GM20431 (cell line): ENCODE data around the gene FGF9.

ENCODE experiments used
- in situ Hi-C: fragments of 300-500 bp; cut with MseI, MboI; formaldehyde crosslinking; loops from one replicate; pipeline ENCODE4 v1.15.0; 2020; ENCODE audit warnings: low sequenced_read_pairs; ENCODE audit not compliant: unreplicated experiment

FGF9 gene

GRCh38 chr13:21748166-21748565 is 77.3 kb downstream of the FGF9 start:
- in situ Hi-C loops, result no loop called here

DNA sequence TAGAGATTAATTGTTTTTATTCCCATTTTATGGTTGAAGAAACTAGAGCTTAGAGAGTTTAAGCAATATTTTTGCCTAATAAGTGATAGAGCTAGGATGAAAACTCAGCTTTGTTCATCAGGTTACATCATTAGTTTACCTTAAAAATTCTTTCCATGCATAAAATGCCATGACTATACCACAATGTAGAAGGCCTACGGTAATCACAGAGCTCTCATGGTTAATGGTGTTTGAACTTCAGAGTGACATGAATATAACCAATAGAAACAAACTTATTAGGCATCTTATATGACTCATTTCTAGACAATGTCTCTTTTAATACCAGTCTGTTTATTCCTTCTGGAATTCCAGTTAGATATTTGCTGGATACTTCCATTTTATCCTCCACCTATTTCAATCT is 78.5 kb downstream of the FGF9 start:
- in situ Hi-C loops, result no loop called here

DNA sequence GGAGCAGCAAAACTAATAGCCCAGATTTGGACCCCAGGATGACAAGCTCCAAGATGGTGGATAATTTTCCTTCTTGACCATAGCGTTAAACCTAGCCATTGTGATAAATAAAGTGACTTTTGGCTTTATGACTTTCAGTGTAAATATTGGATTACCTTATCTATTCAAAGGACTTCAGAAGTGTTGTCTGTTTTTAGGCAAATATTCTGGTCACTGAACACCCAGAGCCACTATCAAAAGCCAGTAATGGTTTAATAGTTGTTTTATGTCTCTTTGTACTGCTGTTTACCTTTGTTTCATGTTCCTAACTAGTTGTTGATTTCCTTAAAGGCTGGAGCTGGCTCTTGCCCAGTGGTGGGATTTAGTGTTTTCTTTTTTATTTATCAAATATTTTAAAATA is 81.6 kb downstream of the FGF9 start:
- in situ Hi-C loops, result no loop called here

GRCh38 chr13:21753117-21753729 is 82.3 kb downstream of the FGF9 start:
- in situ Hi-C loops, result no loop called here
